ENCODE results near the gene HECW1. TPM values are rescaled to one million over a fixed set of nuclear protein-coding genes. Genes with fewer than 3 reads are reported as not detected.

Gene HECW1
- total and polyA plus RNA-seq, 2 of the 8 experiments (the other 6 are each of a cell fraction or from before 2014, with no cell fraction given) = 2.9 to 12.7 TPM

DNA sequence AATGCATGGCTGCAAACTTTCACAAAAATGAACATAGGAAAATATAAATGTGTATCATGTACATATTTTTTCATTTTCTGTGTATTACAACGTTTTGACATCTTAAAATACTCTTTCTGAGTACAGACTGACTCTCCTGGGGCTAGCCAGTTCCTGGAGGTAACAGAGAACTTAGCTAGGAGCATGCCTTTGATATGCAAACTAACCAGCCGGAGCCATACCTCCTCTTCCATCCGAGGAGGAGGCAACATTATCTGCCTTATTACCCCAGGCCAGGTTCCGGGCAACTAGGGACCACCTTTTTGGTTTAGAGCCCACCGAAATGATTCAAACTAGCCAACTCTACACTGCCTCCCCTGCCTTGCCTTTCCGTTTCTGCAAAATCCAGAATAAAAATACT is 33.7 kb upstream of the HECW1 start:
- H3K79me2 ChIP-seq (ENCODE audit: control insufficient read depth in 1 of 2, insufficient read depth in 2 of 2, low read length in 2 of 2) = no peaks in the 10 kb centered on the region
- H2BK15ac ChIP-seq (ENCODE audit: low read length) = no peak overlapping the region
- H4K91ac ChIP-seq (replicated peaks; ENCODE audit: insufficient read length, low read length) = no peak overlapping the region
- H3K18ac ChIP-seq (ENCODE audit: extremely low read depth, low read length) = no peak overlapping the region
- H2BK12ac ChIP-seq (ENCODE audit: low read depth, low read length) = peak overlapping the region; percentile 13; the same call in 1 of the 2 replicates
- POLR2A ChIA-PET (ENCODE audit: partially characterized antibody) = interaction anchor here (0.7 to 1.8 kb wide), 2 partner anchors 61 to 147 kb away, joined by 3 to 6 read pairs; partner anchors contain the start of genes MRPL32 and PSMA2
- H3K36me3 ChIP-seq (ENCODE audit: control insufficient read depth in 2 of 4, insufficient read depth in 4 of 4, low read length in 3 of 4) = no peaks in the 10 kb centered on the region
- H3K4ac ChIP-seq (replicated peaks; ENCODE audit: insufficient read length, low read depth, low read length) = no peak overlapping the region
- no peak overlapping the region for H2AFZ ChIP-seq (ENCODE audit: low read length)
- H3K4me1 ChIP-seq (replicated peaks in 1 of 4; ENCODE audit: control insufficient read depth in 3 of 4, insufficient read depth in 4 of 4, low read length in 3 of 4) = peaks cover 3 to 5% (median 3%) of the 10 kb centered on the region in 4 experiments; a peak in 5 of 7 replicates
- no peak overlapping the region for H3K14ac ChIP-seq (ENCODE audit: insufficient read length)
- H4K5ac ChIP-seq (ENCODE audit: insufficient read length, low read depth, low read length) = no peak overlapping the region
- no peak overlapping the region for H2BK20ac ChIP-seq (ENCODE audit: low read length)
- H3K4me3 ChIP-seq (ENCODE audit: extremely low read depth in 1 of 4, insufficient read depth in 2 of 4, low read depth in 3 of 4, low read length in 4 of 4) = no peak overlapping the region
- H3K9ac ChIP-seq (replicated peaks in 1 of 4; ENCODE audit: extremely low read depth in 1 of 4, low read depth in 3 of 4, low read length in 3 of 4) = no peak overlapping the region
- H4K8ac ChIP-seq (ENCODE audit: extremely low read depth, insufficient read depth, low read length) = no peak overlapping the region
- no peak overlapping the region for H3K23ac ChIP-seq (ENCODE audit: insufficient read length)
- TF ChIP-seq POU5F1 (IDR thresholded peaks at IDR 0.05; ENCODE audit: low read depth, low read length) (0 out of 2 replicates have a peak, but pooled peaks have one; percentile 61), SP4 (IDR thresholded peaks at IDR 0.05; ENCODE audit: low read length) (no peak)
- H3K56ac ChIP-seq (replicated peaks; ENCODE audit: insufficient read length, low read depth, low read length) = no peak overlapping the region
- DNase-seq (ENCODE audit: low read depth in 1 of 2, low spot score in 2 of 2) (no peak), FAIRE-seq (peak; percentile 19)
- no peak overlapping the region for H2AK5ac ChIP-seq (ENCODE audit: low read depth, low read length)
- no peaks in the 10 kb centered on the region for H4K20me1 ChIP-seq (replicated peaks in 1 of 2; ENCODE audit: control insufficient read depth in 1 of 2, insufficient read depth in 2 of 2, low read length in 2 of 2)
- H3K4me2 ChIP-seq (ENCODE audit: insufficient read depth in 1 of 2, low read depth in 2 of 2, low read length in 2 of 2) = 0 out of 4 replicates have a peak overlapping the region, but pooled peaks of 1 of the 2 experiments have one; percentile 2
- no peaks in the 10 kb centered on the region for H3K9me3 ChIP-seq (ENCODE audit: insufficient read depth in 2 of 2, low read depth in 1 of 2, low read length in 1 of 2)
- H3K27ac ChIP-seq (ENCODE audit: low read depth, low read length) = no peak overlapping the region
- no peaks in the 10 kb centered on the region for H3K79me1 ChIP-seq (ENCODE audit: low read depth, low read length)
- H3K27me3 ChIP-seq (replicated peaks in 1 of 4; ENCODE audit: control insufficient read depth in 3 of 4, extremely low read depth in 1 of 4, insufficient read depth in 3 of 4, low read length in 3 of 4) = no peaks in the 10 kb centered on the region
- peak overlapping the region; percentile 9; the same call in 1 of the 2 replicates for H2BK5ac ChIP-seq (ENCODE audit: low read depth, low read length)
- CTCF ChIA-PET (ENCODE audit: partially characterized antibody) = interaction anchor here (1.1 to 5.8 kb wide), 4 partner anchors 11 to 39 kb away, joined by 3 to 38 read pairs (median 7); no protein-coding TSS in a partner anchor
- no peaks in the 10 kb centered on the region for H3K23me2 ChIP-seq (ENCODE audit: low read depth, low read length)
- no peak overlapping the region for H2BK120ac ChIP-seq (replicated peaks; ENCODE audit: low read depth, low read length)
- WGBS, 2 experiments (ENCODE audit: extremely low coverage in 1 of 2, insufficient coverage in 1 of 2, insufficient read length in 1 of 2, insufficient replicate concordance in 2 of 2, low coverage in 1 of 2, low lambda C conversion rate in 2 of 2, missing lambda C conversion rate in 1 of 2) = 57% methylated on average over 6 of the region's 6 CpGs; no CpG with 5 or more reads in 1 of the 2 experiments

Data from H1 (cell line).